ENCODE measurements around the gene CLDN7.

DNA sequence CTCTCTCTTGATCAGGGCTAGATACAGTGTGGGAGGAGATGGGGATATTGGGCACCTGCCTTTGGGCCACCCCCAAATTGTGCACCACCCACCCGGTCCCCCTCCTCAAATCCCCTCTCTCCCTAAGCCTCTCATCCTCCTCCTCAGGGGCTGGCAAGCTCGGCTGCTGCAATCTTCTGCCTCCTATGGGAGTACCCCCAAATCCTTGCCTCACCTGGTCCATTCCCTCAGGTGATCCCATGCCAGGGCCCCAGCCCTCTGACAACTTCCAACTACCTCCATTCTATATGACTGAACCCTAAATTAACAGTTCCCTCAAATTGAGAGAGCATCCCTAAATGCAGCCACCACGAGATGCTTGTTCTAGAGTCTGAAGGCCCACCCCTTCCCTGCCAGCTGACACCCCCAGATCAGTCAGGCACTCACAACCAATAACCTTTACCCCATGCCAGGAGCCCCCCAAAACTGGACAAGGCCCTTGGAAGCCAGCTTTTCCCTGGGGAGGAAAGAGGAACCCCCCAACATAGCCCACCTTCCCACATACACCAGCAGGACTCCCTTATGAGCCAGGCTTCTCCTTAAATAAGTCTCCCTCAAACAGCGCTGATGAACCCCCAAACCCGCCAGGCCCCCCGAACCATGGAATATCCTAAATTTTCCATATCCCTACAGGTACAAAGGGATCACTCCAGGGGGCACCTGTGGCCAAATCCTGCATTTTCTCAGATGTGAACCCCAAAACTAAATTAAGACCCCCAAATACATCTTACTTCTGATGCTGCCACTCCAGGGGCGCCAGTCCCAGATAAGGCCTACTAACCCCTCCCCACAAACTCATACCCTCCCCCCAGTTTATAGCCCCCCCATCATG, 45.8 kb downstream of the CLDN7 start:
- TF ChIP-seq POLR2AphosphoS5 (IDR thresholded peaks at IDR 0.05; ENCODE audit: borderline replicate concordance, low read depth, low read length): no peak
- TF ChIP-seq EZH2 (IDR thresholded peaks at IDR 0.05): no peak
- TF ChIP-seq FOXP2 (optimal IDR thresholded peaks at IDR 0.05; ENCODE audit: control extremely low read depth, extremely low read length, insufficient read depth): no peak
